ENCODE results near the gene IQSEC3. TPM values are rescaled to one million over a fixed set of nuclear protein-coding genes. Genes with fewer than 3 reads are reported as not detected.

The IQSEC3 gene
- total and polyA plus RNA-seq, 2 of the 13 experiments (the other 11 are each of a cell fraction or from before 2014, with no cell fraction given), result not detected

DNA sequence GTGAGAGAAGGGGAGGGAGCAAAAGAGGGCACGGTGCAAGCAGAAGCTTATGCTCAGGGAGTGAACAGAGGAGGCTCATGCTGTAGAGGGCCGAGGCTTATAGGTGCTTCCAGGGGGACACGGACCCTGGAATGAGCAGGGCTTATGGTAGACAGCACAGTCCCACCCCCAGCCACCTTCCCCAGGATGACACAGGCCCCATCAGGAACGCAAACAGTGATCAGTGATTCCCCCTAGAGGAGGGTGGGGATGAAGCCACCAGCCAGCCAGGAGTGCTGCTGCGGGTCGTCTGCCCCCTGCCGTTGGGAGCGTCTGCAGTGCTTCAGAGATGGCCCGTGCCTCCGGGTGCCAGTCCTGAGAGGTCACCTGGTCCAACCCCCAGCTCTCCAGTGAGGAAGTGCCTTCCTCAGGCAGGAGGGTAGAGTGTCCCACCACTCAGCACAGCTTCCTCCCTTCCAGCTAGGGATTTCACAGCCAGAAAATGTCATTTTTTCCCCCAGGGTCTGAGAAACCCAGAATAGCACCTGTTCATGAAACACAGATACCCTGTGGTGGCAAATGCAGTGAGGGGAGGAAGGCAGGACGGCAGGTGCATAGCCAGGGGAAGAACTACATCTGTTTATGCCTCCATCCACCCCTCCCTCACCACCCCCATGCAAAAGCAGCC lies 86.6 kb downstream of the IQSEC3 start (continued):
- TF ChIP-seq ZNF136 (CRISPR knock-in tag; IDR thresholded peaks at IDR 0.05; ENCODE audit: low read depth), result no peak
- peak; percentile 53 for TF ChIP-seq TEAD3 (CRISPR knock-in tag; optimal IDR thresholded peaks at IDR 0.05; ENCODE audit: borderline replicate concordance)
- no peak for TF ChIP-seq ZBTB7A (CRISPR knock-in tag; IDR thresholded peaks at IDR 0.05)
- TF ChIP-seq UBTF (CRISPR knock-in tag; IDR thresholded peaks at IDR 0.05), result 0 out of 2 replicates have a peak, but pooled peaks have one; percentile 38
- TF ChIP-seq ZEB1 (IDR thresholded peaks at IDR 0.05; ENCODE audit: insufficient replicate concordance, low read depth), result no peak
- no peak for TF ChIP-seq REXO4 (CRISPR knock-in tag; IDR thresholded peaks at IDR 0.05; ENCODE audit: borderline replicate concordance)
- TF ChIP-seq AKAP8 (CRISPR knock-in tag; IDR thresholded peaks at IDR 0.05), result no peak
- TF ChIP-seq ZBTB3 (CRISPR knock-in tag; IDR thresholded peaks at IDR 0.05; ENCODE audit: borderline replicate concordance, low read depth), result no peak
- no peak for TF ChIP-seq SNAI1 (CRISPR knock-in tag; IDR thresholded peaks at IDR 0.05; ENCODE audit: borderline replicate concordance)
- TF ChIP-seq ZBTB40 (IDR thresholded peaks at IDR 0.05), result no peak
- no peak for TF ChIP-seq ZBTB40 (CRISPR knock-in tag; IDR thresholded peaks at IDR 0.05)
- no peak for TF ChIP-seq IKZF4 (CRISPR knock-in tag; IDR thresholded peaks at IDR 0.05; ENCODE audit: borderline replicate concordance, low read depth, not compliant biosample characterization)
- no peak for TF ChIP-seq PLRG1 (conservative IDR thresholded peaks at IDR 0.05)
- no peak for TF ChIP-seq ZNF253 (CRISPR knock-in tag; IDR thresholded peaks at IDR 0.05; ENCODE audit: borderline replicate concordance)
- TF ChIP-seq, protein P1, sequence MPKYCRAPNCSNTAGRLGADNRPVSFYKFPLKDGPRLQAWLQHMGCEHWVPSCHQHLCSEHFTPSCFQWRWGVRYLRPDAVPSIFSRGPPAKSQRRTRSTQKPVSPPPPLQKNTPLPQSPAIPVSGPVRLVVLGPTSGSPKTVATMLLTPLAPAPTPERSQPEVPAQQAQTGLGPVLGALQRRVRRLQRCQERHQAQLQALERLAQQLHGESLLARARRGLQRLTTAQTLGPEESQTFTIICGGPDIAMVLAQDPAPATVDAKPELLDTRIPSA (CRISPR knock-in tag; IDR thresholded peaks at IDR 0.05; ENCODE audit: borderline replicate concordance), result no peak
- TF ChIP-seq, protein P2, sequence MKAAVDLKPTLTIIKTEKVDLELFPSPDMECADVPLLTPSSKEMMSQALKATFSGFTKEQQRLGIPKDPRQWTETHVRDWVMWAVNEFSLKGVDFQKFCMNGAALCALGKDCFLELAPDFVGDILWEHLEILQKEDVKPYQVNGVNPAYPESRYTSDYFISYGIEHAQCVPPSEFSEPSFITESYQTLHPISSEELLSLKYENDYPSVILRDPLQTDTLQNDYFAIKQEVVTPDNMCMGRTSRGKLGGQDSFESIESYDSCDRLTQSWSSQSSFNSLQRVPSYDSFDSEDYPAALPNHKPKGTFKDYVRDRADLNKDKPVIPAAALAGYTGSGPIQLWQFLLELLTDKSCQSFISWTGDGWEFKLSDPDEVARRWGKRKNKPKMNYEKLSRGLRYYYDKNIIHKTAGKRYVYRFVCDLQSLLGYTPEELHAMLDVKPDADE (CRISPR knock-in tag; IDR thresholded peaks at IDR 0.05), result no peak
